Stimulated activated CD4-positive, alpha-beta T cell treated with anti-CD3 and anti-CD28 coated beads, Interleukin-1b, Interleukin-23, amount 100 ng/mL, for 4 hours (primary cell): Measurements from ENCODE around the gene CPNE1.

ENCODE experiments used
- DNase-seq, 2 donors: peaks; one replicate each; pipeline ENCODE4 v3.0.0-alpha.2; 2020; ENCODE audit warnings: low read depth in 2 of 2

CPNE1 gene

GRCh38 chr20:35653893-35654292, 10.8 kb downstream of the CPNE1 start:
- no peak for DNase-seq

- DNase-seq = no peak
These were observed 11.3 kb downstream of the CPNE1 start for GRCh38 chr20:35653430-35653734.

GRCh38 chr20:35652641-35653429, 11.9 kb downstream of the CPNE1 start:
- DNase-seq = no peak

GRCh38 chr20:35651958-35652357, 12.7 kb downstream of the CPNE1 start:
- DNase-seq = no peak

- no peak for DNase-seq
These were observed 14.1 kb downstream of the CPNE1 start for GRCh38 chr20:35650632-35651031.

GRCh38 chr20:35648836-35649235, 15.9 kb downstream of the CPNE1 start:
- DNase-seq = no peak

GRCh38 chr20:35644806-35645205, 19.9 kb downstream of the CPNE1 start:
- DNase-seq = no peak

- no peak for DNase-seq
These were observed 21.7 kb downstream of the CPNE1 start for GRCh38 chr20:35643045-35643444.

GRCh38 chr20:35641743-35642142, 23.0 kb downstream of the CPNE1 start:
- DNase-seq = no peak

- no peak for DNase-seq
These were observed 24.0 kb downstream of the CPNE1 start for GRCh38 chr20:35640724-35641123.

- no peak for DNase-seq
These were observed 25.9 kb downstream of the CPNE1 start for GRCh38 chr20:35638751-35639150.

GRCh38 chr20:35637276-35637675, 27.4 kb downstream of the CPNE1 start:
- DNase-seq = no peak

GRCh38 chr20:35636095-35636494, 28.6 kb downstream of the CPNE1 start:
- DNase-seq = no peak

- DNase-seq = no peak
These were observed 29.0 kb downstream of the CPNE1 start for GRCh38 chr20:35635652-35636051.

GRCh38 chr20:35632539-35633115, 32.1 kb downstream of the CPNE1 start:
- no peak for DNase-seq

GRCh38 chr20:35630636-35631035, 34.1 kb downstream of the CPNE1 start:
- DNase-seq = no peak

- no peak for DNase-seq
These were observed 35.1 kb downstream of the CPNE1 start for GRCh38 chr20:35629427-35630145.

GRCh38 chr20:35627121-35627520, 37.6 kb downstream of the CPNE1 start:
- DNase-seq = no peak

- DNase-seq = no peak
These were observed 38.2 kb downstream of the CPNE1 start for GRCh38 chr20:35626386-35627001.

GRCh38 chr20:35625584-35626385, 38.9 kb downstream of the CPNE1 start:
- DNase-seq = no peak

- DNase-seq = no peak
These were observed 43.1 kb downstream of the CPNE1 start for GRCh38 chr20:35621560-35621946.
